DMS79 (cell line): ENCODE data around the gene VIPR2.
"Not testable (repeated sequence)": the region's sequence is repeated elsewhere in the genome, so short reads cannot be mapped to it uniquely, and the experiment has no call there.

ENCODE experiments used
- DNase-seq: peaks from one replicate; lab custom pipeline; 2025; lab: John Stamatoyannopoulos, UW

Gene VIPR2

GRCh38 chr7:159104188-159104920 is 40.3 kb downstream of the VIPR2 start:
- DNase-seq = no peak

GRCh38 chr7:159103382-159104187 is 41.1 kb downstream of the VIPR2 start:
- DNase-seq = no peak

DNA sequence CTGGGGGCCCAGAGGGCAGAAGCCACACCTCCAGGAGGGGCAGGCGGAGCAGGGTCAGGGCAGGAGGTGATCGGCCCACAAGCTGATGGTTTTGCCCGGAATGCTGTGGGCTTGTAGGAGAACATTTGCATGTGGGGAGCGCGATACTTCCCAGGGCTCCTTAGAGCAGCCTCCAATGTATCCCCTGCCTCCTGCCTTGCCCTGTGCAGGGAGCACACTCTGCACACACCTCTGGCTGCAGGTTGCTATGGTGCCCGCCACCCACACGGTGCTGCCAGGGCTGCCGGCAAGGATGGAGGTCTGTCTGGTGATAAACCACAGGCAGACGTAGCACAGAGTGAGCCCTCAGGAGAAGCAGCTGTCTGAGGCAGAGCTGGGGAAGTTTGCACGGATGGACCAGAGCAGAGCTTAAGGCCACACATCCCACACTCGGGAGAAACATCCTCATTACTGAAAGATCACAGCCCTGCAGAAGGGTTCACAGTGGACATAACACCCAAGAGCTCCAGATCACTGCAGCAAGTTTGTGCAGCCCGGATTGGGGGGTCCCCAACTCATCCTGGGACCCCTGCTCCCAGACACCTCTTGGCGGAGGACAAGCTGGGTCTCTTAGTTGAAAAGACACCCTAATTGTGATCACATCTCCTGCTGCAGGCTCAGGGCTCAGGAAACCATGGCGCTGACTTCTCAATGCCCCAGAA is 41.8 kb downstream of the VIPR2 start:
- no peak for DNase-seq

DNA sequence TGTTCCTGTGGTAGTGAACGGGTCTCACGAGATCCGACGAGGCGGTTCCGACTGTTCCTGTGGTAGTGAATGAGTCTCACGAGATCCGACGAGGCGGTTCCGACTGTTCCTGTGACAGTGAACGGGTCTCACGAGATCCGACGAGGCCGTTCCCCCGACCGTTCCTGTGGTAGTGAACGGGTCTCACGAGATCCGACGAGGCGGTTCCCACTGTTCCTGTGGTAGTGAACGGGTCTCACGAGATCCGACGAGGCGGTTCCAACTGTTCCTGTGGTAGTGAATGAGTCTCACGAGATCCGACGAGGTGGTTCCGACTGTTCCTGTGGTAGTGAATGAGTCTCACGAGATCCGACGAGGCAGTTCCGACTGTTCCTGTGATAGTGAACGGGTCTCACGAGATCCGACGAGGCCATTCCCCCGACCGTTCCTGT is 43.0 kb downstream of the VIPR2 start:
- not testable (repeated sequence) for DNase-seq

DNA sequence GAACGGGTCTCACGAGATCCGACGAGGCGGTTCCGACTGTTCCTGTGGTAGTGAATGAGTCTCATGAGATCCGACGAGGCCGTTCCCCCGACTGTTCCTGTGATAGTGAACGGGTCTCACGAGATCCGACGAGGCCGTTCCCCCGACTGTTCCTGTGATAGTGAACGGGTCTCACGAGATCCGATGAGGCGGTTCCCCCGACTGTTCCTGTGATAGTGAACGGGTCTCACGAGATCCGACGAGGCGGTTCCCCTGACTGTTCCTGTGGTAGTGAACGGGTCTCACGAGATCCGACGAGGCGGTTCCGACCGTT is 43.6 kb downstream of the VIPR2 start:
- DNase-seq = not testable (repeated sequence)

DNA sequence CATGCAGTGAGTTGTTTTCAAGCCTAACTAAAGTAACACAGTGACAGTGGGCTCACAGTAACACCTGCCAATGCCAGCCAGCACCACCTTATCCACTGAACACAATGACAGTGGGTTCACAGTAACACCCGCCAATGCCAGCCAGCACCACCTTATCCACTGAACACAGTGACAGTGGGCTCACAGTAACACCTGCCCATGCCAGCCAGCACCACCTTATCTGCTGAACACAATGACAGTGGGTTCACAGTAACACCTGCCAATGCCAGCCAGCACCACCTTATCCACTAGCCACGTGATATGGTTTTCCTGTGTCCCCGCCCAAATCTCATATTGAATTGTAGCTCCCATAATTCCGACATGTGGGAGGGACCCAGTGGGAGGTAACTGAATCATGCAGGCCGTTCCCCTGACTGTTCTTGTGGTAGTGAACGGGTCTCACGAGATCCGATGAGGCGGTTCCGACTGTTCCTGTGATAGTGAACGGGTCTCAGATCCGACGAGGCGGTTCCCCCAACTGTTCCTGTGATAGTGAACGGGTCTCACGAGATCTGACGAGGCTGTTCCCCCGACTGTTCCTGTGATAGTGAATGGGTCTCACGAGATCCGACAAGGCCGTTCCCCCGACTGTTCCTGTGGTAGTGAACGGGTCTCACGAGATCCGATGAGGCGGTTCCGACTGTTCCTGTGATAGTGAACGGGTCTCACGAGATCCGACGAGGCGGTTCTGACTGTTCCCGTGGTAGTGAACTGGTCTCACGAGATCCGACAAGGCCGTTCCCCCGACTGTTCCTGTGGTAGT is 44.2 kb downstream of the VIPR2 start:
- DNase-seq = not testable (repeated sequence)

DNA sequence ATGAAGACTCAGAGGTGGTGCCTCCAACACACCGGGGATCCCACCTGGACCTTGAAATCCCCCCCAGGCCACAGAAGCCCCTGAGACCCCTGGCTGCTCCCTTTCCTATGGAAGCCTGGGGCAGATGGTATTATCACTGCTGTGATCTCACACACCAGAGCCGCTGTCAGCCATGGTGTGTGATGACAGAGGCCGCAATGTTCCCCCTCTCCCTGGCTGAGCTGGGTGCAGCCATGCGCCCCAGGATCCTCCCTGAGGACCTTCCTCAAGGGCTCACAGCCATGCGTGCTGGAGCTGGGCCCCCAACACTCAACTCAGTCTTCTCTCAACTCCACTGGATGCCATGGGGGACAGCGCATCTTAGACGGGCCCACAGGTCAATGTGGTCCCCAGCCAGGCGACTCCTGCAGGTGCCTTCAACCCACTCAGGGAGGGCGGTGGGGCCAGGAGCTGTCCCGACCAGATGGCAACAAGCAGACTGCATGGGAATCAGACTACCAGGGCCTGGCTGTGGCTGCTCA is 44.9 kb downstream of the VIPR2 start:
- DNase-seq = no peak

DNA sequence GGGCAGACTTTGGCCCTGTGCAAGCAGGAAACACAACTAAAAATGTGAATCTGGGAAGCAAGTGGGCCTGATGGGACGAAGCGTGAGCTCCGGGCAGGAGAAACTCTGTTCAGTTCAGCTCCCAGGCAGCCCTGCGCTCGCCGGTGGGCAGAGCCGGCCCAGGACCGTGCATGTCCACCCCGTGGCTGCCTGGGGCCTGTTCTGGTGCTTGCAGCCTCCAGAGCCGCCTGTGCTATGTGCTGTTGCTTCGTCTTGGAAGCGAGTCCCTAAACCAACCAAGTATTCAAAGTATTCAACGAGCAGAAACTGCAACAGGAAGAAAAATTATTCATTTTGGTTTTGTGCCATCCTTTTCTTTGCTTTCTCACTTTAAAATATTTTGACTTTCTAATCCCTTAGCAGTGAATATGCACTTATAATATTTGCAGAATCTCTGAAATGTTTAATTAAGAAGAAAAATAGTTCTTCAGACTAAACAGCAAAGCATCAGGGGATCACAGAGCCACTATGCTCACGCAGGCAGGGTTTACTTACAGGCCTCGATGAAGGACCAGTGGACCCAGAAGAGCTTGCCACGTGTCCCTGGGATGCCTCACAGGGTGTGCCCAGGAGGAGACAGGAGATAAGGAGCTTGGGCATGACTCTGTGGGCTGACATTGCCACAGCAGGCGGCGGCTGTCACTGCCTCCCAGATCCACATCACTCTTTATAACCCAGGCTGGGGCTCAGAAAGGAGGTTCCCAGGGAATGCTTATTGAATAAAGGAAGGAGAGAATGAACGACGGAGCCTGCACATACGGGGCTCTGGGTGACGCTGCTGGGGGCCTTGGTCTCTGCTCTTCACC is 45.6 kb downstream of the VIPR2 start:
- no peak for DNase-seq

GRCh38 chr7:159098424-159098786 is 46.3 kb downstream of the VIPR2 start:
- DNase-seq = no peak

DNA sequence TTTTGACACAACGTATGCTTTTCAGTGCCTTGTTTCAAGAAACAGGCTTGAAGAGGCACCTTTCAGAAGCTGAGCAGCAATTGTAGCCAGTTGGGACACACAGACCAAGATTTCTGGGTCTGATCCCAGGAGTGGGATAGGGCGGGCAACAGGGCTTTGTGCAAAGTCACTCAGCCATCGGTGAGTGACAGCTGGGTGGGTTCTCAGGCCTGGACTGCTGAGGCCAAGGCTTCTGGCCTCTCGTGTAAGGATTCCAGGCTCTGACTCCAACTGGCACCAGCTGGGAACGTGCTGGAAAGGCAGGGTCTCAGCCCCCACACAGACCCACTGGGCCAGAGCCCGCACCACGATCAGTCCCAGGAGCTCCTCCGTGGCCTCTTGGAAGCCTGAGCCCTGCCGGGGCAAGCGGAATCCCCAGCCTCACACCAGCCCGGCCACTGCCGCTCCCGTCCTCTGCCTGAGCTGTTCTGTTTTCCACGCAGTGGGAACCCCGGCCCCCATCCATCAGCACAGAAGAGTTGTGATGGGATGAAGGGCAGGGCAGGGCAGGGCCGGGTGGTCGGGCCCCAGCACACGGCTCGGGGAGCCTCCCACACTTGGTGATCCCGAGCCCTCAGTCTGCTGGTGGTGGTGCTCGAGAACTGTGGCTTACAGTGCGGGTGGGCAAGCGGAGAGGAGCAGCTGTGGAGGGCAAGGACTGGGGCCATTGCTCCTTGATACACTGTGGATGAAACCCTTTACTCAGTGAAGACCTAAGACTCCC is 46.8 kb downstream of the VIPR2 start:
- DNase-seq = no peak

- no peak for DNase-seq
Measured at GRCh38 chr7:159096736-159097581, 47.7 kb downstream of the VIPR2 start.

- no peak for DNase-seq
Measured at GRCh38 chr7:159095979-159096411, 48.7 kb downstream of the VIPR2 start.

DNA sequence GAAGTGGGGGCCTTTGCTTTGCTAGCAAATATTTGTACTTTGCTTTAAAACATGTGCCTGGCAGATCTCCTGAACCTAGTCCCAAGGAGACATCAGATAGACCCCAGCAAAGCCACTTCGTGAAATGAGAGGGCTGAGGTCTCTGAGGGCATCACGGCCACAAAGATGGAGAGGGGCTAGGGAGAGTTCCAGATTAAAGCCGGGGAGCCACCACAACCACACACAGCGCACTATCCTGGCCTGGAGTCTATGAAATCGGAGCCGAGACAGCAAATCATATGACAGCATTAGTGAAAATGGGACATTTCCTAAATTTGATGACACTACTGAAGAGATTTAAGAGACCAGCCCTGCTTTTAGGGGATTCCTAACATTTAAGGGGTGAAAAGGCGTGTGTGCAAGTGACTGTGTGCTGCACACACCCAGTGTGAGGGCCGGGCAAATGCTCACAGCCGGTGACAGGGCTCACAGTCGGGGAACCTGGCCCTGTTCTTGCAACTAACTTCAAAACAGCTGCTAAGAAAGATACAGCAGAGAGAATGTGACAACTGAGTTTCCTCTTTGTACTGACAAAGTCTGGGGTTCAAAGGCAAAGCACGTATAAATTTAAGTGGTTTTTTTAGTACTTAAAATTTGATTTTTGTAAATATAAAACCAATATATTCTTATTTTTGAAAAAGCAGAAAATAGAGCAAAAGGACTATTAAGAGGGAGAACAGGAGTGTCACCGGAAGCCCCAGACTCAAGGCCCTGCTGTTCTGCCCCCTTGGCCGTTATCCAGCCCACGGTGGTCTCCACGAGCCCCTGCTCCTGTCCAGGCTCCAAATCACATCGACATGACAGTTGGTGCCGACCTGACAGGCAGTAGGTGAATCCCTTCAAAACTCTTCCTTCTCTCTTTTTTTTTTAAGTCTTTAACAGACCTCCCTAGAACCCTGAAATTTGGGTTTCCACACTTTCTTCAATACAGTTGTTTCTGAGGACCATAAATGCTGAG is 49.5 kb downstream of the VIPR2 start:
- DNase-seq = no peak

GRCh38 chr7:159094023-159094740 is 50.5 kb downstream of the VIPR2 start:
- DNase-seq = no peak

- no peak for DNase-seq
Measured at GRCh38 chr7:159093351-159093971, 51.2 kb downstream of the VIPR2 start.

- DNase-seq = no peak
Measured at GRCh38 chr7:159092701-159093121, 52.0 kb downstream of the VIPR2 start.
